Kidney tubule cell (primary cell): Measurements from ENCODE around the gene OGFOD2.

Source experiments
- DNase-seq: peaks from one replicate; pipeline ENCODE4 v3.0.0-alpha.2; 2018; ENCODE audit warnings: low spot score

OGFOD2 gene

DNA sequence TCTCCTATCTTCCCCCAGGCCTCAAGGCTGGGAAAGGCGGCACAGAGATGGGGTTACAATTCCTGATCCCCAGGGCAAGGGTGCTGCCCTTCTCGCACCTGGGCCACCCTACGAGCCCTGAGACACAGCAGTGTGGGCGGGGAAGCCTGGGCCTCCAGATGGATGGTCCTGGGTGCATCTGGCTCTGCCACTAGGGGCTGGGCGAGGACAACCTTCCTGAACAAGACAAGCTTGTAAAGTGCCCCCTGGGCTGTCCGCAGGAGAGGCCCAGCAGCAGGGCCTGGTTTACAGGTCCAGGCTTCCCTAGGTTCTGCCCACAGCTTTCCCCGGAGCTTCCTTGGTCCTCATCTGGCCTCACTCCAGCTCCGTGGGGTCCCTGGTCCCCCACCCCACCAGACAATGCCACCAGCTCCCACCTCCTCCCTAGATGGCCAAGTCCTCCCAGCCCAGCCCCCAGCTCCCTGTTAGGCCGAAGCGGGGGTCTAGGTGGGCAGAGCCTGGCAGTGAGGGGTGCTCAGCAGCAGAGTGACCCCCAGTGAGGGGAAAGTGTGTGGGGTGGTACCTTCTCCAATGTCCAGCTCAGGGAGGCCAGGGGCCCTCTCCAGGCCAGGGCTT, 14.3 kb downstream of the OGFOD2 start:
- DNase-seq, result no peak

DNA sequence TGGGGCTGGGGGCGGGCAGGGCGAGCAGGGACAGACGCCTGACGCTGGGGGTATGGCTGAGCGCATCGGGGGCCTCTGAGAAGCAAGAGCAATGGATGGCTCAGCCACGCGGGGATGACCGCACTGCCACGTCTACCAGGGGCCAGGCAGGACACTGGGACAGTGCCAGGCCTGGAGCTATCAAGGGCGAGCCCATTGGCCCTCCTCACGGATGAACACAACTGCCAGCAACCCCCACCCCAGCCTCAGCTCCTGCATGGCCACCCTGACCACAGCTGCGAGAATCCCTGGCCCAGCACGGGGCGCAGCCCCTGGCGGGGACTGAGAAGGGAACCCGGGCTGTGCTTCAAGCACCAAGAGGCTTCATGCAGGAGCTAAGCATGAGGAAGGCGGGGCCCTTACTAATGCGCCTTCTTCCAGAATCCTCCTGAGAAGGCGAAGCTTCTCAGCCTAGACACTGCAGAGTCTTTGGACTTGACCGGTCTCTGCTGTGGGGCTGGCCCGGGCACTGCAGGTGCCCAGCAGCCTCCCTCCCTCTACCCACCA, 14.9 kb downstream of the OGFOD2 start:
- no peak for DNase-seq

DNA sequence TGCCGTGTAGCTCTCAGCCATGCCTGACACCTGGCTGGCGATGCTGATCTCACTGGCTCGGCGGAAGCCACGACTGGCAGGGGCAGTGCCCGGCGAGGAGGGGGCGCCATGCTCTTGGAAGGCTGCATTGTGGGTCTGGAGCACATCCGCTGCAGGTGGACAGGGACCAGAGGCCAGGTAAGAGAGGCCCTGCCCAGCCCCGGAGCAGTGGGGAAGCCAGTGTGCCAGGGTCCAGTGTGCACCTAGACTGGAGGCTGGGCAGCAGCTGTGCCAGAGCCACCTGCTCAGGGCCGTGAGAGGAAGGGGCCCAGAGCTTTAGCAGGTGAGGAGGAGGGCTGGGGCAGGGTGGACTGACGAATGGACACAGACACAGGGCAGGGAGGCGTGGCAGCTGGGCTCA, 15.5 kb downstream of the OGFOD2 start:
- DNase-seq, result no peak

- DNase-seq, result no peak
These were observed 16.0 kb downstream of the OGFOD2 start for GRCh38 chr12:122990961-122991622.

DNA sequence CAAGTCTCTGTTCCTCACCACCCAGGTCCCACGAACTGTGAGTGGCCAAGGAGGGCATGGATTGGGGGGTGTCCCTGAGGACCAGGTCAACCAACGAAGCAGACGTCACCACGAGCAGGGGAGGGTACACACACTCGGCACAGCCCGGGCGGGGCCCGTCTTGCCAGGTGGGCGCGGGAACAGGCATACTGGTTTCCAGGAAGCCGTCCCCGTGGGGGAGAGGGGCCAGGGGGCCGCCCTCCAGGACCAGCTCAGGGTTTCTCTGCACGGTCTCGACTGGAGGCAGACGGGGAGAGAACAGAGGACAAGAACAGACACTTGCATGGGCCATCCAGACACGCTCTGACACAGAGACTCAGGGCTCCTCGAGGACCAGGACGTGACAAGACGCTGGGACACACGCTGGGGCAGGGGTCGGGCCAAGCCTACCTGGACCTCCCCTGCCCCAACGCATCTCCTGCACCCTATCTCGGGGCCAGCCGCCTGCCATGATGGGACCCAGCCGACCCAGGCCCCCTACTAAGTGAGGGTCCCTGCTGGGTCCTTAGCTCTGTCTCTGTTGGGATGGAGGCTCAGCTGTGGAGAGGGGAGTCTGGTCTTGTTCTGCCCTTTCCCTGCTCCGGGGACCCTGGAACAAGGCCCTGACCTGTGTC, 16.7 kb downstream of the OGFOD2 start:
- DNase-seq, result no peak

DNA sequence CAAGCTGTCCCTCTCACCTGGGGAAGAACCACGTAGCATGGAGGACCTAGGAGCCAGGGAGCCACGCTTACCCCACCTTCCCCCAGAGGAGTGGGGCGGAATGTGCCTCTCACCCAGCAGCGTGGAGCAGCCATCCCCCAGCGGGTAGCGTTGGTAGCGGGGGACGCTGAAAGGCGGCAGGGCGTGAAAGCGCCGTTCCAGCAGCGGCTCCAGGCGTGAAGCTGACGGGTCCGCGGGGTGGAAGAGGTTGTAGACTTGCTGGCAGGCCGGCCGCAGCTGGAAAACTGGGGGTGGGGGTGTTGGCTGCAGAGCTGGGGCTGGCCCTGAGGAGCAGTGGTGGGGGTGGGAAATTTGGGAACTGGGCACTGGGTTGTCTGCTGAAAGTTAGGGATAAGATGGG, 17.3 kb downstream of the OGFOD2 start:
- DNase-seq, result no peak

GRCh38 chr12:122994140-122994675, 19.2 kb downstream of the OGFOD2 start:
- DNase-seq, result no peak

DNA sequence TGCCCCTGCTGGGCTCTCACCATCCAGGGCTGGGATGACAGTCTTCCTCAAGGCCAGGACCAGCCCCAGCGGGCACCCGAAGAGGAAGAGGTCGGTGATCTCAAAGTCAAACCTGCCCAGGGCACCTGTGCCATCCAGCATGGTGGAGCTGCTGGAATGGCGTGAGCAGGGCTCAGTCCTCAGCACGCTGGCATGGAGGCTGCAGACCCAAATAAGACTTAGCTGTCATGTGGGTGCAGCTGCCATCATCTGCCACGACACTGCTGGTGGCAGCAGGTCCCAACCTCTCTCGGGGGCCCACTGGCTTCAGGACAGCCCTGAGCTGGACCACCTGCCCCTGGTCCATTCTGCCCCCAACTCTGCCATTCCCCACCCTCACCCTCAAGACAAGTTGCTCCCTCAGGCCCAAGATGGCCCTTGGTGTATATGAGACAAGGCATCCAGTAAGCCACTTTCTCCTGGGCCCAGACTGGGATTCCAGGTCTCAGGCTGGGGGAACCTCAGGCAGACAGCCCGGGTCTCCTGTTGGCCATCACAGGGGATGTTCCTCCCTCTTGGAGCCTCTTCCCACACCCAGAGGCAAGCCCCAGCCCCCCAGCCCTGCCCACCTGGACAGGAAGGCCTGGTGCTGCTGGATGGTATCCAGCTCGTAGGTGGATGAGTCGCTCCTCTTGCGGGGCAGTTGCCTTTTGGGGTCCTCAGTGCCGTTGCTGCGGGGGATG, 19.9 kb downstream of the OGFOD2 start:
- DNase-seq, result no peak

DNA sequence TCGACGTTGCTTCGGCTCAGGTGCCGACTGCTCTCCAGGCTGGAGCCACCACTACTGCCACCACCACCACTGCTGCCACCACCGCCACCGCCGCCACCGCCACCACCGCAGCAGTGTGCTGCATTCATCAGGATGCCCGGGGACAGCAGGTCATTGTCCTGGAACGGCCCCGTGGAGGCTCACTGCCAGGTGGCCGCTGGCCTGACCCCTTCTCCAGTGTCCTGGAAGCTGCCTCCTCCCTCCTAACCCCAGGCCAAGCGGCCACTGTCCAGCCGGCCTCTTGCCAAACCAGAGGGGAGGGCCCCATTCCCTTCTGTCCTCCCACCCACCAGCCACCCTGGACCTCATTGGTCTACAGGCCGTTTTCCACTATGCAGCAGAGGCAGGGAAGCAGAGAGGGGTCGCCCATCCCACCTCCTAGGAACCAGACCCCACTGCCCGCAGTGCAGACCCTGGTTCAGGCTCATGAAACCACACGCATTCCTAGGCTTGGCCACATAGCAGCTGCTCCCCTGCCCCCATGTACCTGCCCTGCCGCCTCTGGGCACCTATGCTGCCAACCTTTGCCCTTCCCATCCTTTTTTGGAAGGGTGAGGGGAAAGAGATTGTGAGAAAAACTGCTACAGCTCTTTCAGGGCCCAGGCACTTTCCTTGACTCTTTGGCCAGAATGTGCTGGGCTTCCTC, 20.6 kb downstream of the OGFOD2 start:
- no peak for DNase-seq

DNA sequence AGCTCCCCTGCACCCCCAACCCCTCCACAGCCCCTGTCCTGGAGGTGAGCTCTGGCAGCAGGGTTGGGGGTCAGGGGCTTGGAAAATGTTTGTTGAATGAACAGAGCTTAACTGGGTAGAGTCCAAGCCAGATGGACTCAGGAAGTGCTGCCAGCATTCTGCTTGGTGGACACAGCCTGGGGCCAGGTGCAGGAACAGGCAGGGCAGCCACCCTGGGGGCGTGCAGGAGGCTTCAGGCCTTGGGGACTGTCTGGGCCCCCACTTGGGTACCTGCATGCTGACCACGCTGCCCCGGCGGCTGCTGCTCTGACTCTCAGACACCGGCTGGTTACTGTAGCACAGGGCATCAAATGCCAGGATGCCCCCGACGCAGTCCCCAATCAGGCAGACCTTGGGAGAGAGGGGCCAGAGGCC, 21.2 kb downstream of the OGFOD2 start:
- DNase-seq, result no peak

- DNase-seq, result no peak
These were observed 21.7 kb downstream of the OGFOD2 start for GRCh38 chr12:122996621-122997342.

GRCh38 chr12:122997343-122998250, 22.6 kb downstream of the OGFOD2 start:
- no peak for DNase-seq

- no peak for DNase-seq
These were observed 23.3 kb downstream of the OGFOD2 start for GRCh38 chr12:122998316-122998715.

DNA sequence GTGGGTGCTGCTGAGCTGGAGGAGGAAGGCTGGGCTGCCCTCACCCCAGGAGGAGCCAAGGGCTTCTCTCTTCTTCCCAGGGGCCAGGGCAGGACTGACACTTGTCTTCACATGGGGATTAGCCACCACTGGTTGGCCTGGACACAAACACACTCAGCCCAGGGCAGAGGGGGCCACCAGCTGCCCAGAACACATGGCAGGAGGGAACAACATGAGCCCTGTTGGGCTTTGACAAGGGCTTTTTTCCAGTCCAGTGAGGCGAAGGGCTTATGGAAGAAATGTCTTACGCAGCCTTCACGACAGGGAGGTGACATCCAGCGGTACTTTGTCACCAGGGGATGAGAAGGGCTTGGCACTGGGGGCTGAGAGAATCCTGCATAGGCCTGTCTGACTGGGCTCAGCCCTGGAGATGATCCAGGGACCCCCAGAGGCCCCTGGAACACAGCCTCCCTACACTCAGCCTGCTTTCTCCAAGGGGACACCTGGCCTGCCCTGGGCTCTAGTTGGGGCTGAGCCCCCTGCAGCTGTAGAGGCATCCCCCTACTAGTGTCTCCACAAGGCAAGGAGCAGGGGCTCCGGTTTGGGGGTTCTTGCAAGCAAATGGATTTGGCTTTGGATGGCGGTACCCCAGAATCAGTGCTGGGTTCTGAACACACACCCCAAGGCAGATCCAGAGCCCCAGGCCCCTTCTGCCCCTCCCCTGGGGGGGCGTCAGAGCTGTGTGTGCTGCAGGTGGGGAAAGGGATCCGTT, 24.3 kb downstream of the OGFOD2 start:
- DNase-seq, result no peak

DNA sequence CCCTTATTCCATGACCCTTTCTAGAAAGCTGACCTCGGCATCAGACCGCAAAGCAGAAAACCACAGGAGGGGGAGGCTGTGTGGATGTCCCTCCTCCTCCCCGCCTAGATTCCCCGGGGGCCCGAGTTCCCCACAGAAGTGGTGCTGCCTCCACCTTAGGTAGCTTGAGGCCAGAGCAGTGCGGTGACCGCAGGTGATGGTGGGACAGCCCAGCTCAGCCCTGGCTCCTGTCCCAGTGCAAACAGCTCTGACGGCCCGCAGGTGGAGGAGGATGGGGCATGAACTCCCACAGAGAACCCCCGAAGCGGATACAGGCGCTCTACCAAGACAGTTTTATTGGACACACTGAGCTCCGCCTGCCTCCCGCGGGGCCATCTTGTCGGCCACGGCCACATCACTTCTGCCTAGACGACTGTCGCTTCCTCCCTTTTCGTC, 25.0 kb downstream of the OGFOD2 start:
- DNase-seq, result no peak

GRCh38 chr12:123000578-123000977, 25.5 kb downstream of the OGFOD2 start:
- DNase-seq, result no peak

DNA sequence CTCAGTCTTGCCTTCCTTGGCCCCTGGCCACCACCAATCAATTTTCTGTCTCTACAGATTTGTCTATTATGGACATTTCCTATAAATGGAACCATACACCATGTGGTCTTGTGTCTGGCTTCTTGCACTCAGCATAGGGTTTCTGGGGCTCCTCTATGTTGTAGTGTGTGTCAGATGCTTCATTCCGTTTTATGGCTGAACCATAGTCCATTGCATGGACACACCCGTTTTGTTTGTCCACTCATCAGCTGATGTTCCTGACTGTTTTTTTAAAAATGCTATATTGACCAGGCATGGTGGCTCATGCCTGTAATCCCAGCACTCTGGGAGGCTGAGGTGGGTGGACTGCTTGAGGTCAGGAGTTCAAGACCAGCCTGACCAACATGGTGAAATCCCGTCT, 26.4 kb downstream of the OGFOD2 start:
- DNase-seq, result no peak

GRCh38 chr12:123003257-123003656, 28.2 kb downstream of the OGFOD2 start:
- no peak for DNase-seq

GRCh38 chr12:123004287-123004686, 29.2 kb downstream of the OGFOD2 start:
- DNase-seq, result no peak
